ENCODE data around the gene MRPS24.
A peak's percentile ranks its signal among the peaks of the same experiment; 100 is the strongest.
"Not testable (repeated sequence)": the region's sequence is repeated elsewhere in the genome, so short reads cannot be mapped to it uniquely, and the experiment has no call there.

MRPS24 gene

DNA sequence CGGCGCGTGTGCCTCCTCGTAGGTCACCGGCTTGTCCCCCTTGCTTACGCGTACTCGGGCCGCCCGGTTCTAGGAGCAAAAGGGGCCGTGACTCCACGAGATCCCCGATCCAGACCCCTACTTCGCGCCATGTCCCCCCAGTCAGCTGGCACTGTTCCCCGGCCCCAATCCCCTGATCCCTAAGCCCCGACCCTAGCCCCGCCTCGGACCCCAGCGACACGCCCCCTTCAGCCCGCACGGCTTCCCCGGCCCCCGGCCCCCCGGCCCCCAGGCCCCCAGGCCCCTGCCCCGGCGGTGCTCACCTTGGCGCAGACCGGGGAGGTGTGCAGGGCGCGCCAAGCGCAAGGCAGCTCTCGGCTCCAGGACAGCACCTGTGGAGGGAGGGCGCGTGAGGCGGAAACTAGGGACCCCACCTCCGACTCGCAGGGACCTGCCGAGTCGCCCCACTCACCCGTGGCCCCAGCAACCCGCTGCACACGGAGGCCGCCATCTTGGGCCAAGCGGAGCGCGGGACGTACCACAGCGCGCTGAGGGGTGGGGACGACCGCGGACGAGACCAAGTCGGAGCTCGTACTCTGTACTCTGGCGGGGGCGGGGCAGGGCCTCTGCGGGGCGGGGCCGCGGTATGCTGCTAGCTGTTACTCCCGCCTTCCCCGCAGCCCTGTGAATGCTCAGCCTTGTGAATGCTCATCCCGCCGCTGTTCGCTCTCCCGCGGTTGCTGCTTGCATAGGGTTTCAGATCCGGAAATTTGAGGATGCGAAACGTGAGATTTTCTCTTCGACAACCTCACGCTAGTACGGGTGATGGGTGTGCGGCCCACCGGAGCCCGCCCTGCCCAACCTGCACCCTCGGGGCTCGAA lies at the start of gene MRPS24:
TSS of gene MRPS24 (minus strand) at position 512 of the 861 bp plus-strand sequence. CDS start at position 490, 22 bp downstream.
- Mint-ChIP-seq H3K9me3 (no peaks in the 10 kb centered on the region), H3K4me3 (peak within 1 kb of the TSS; percentile 83)

DNA sequence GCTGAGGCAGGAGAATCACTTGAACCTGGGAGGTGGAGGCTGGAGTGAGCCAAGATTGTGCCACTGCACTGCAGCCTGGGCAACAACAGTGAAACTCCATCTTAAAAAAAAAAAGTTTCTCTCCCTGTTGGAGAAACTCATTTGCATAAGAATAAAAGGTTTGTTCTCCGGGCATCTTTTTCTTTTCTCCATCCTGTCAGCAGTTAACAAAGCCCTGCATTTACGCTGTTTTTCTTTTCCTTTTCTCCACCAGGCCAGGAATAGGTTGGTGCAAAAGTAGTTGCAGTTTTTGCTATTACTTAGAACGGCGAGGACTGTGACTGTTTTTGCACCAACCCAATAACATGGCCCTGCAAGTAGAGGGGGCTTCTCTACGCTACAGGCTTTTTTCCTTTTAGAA lies 46.6 kb upstream of the MRPS24 start:
- Mint-ChIP-seq H3K27ac (no peak overlapping the region), H3K4me1 (ENCODE audit: low read depth) (no peaks in the 10 kb centered on the region), H3K4me3 (no peak overlapping the region), H3K9me3 (no peaks in the 10 kb centered on the region), H3K27me3 (no peaks in the 10 kb centered on the region), H3K36me3 (ENCODE audit: low read depth) (peaks cover 25% of the 10 kb centered on the region)
- DNase-seq: no peak

More for the DNA sequence above, at the start of gene MRPS24:
- H3K27me3 Mint-ChIP-seq: no peaks in the 10 kb centered on the region
- DNase-seq: peak; percentile 96
- H3K36me3 Mint-ChIP-seq (ENCODE audit: low read depth): peaks cover 41% of the 10 kb centered on the region
- H3K27ac Mint-ChIP-seq: peak within 1 kb of the TSS; percentile 95
- H3K4me1 Mint-ChIP-seq (ENCODE audit: low read depth): peaks cover 35% of the 10 kb centered on the region

DNA sequence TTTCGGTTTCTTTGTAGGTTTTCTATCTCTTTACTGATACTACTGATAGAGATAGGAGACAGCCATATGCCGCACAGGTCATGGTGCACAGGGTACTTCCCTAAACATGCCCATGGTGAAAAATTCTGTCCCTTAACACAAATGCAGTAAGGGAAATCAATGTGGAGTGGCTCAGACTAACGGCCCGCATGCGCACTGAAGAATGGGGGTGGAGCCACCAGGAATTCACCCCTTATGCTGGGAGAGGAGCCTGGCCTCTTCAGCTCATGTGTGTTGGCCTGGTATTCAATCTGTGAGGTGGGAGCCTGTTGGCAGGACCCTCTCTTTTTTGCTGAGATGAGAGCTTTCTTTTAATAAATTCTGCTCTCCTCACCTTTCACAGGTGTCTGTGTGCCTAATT lies 45.5 kb upstream of the MRPS24 start:
- H3K27me3 Mint-ChIP-seq: no peaks in the 10 kb centered on the region
- no peak for DNase-seq
- H3K36me3 Mint-ChIP-seq (ENCODE audit: low read depth): peaks cover 24% of the 10 kb centered on the region
- no peak overlapping the region for H3K27ac Mint-ChIP-seq
- no peaks in the 10 kb centered on the region for H3K9me3 Mint-ChIP-seq
- no peaks in the 10 kb centered on the region for H3K4me1 Mint-ChIP-seq (ENCODE audit: low read depth)
- no peak overlapping the region for H3K4me3 Mint-ChIP-seq

DNA sequence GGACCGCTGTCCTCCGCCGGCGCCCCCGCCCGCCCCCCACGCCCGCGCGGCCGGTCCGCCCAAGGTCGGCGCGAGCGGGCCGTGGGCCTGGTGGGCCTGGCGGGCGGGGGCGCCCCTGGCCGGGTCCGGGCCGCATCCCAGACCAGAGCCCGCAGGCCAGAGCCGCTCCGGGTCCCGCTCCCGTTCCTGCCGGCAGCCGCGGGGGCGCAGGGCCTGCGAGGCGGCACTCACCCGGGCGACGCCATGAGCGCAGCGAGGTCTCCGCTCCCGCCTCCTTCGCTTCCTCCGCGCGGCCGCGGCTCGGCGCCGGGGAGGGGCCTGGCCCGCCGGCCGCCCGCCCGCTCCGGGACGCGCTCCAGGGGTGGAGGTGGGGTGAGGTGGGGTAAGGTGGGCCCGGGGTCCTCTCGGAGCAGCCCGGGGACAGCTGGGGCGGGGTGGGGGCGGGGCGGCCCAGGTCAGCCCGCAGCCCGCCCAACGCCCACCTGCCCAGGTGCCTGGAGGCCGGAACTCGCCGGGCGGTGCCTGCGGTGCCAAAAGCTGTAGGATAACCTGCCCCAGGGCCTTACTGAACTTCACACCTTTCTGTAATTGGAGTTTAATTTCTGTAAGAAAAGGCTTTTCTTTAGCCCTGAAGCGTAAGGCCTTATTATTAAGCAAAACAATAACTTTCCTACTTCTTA lies 37.2 kb upstream of the MRPS24 start, which contains the start of gene URGCP:
TSS of gene URGCP (minus strand) at position 266 of the 680 bp plus-strand sequence. CDS start at position 245, 21 bp downstream.
- peak; percentile 76 for DNase-seq

DNA sequence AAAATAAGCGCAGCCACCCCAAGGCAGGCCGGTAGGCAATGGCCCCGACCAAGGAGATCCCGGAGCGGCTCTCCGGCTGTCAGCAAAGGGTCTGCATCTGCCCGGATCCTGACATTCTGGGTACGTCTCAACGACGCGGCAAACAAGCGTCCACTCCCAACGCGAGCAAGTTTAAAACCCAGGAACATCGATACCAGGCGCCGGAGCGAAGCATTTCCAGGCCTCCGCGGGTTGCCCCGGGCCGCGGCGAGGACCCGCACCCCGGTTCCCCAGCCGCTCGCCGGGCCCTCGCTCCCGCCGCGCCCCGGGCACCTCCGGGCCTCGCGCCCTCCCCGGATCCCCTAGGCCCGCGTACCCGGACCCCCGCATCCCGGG lies 36.6 kb upstream of the MRPS24 start:
- peak overlapping the region; percentile 93 for H3K4me3 Mint-ChIP-seq
- H3K36me3 Mint-ChIP-seq (ENCODE audit: low read depth): peaks cover 10% of the 10 kb centered on the region
- H3K27me3 Mint-ChIP-seq: no peaks in the 10 kb centered on the region
- H3K27ac Mint-ChIP-seq: peak overlapping the region; percentile 96
- no peaks in the 10 kb centered on the region for H3K9me3 Mint-ChIP-seq
- DNase-seq: peak; percentile 64
- H3K4me1 Mint-ChIP-seq (ENCODE audit: low read depth): peaks cover 41% of the 10 kb centered on the region

More for the DNA sequence above, 37.2 kb upstream of the MRPS24 start, which contains the start of gene URGCP:
- H3K4me3 Mint-ChIP-seq: peak within 1 kb of the TSS; percentile 93
- H3K27ac Mint-ChIP-seq: peak within 1 kb of the TSS; percentile 96
- no peaks in the 10 kb centered on the region for H3K27me3 Mint-ChIP-seq
- H3K4me1 Mint-ChIP-seq (ENCODE audit: low read depth): peaks cover 39% of the 10 kb centered on the region
- H3K9me3 Mint-ChIP-seq: no peaks in the 10 kb centered on the region
- peaks cover 10% of the 10 kb centered on the region for H3K36me3 Mint-ChIP-seq (ENCODE audit: low read depth)

DNA sequence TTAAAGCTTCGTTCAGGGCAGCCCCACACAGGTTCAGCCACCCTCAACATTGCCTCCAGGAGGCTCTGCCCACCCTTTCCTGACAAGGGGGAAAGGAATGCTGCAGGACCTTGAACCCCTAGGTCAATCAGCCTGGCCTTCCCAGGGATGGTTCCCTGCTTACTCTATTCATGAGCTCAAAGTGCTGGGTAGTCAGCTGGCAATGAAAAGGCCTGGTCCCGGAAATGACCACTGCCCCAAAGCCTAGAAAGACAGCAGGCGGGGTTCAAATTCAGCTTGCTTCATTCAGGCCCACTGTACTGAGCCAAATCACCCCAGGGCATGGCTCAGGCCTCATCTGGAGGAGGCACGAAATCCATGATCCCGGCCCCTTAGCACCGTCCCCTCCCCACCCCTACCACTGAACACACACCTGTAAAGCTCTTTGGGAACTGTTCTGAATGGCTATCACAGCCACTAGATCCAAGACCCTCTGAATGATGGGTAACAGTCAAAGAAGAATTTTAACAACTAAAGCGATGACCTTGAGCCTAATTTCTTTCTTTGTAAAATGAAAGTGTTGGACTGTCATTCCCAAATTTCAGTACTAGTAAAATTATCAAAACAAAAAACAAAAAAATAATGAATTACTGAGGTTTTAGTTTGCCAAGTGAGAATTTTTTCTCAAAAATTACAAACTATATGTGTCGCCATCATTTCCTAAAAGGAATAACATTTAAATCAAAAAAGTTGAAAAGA lies 36.1 kb upstream of the MRPS24 start:
- Mint-ChIP-seq H3K36me3 (ENCODE audit: low read depth) (peaks cover 11% of the 10 kb centered on the region), H3K27me3 (no peaks in the 10 kb centered on the region), H3K4me3 (peak overlapping the region; percentile 93), H3K9me3 (no peaks in the 10 kb centered on the region), H3K4me1 (ENCODE audit: low read depth) (peaks cover 43% of the 10 kb centered on the region), H3K27ac (peak overlapping the region; percentile 96)
- DNase-seq: no peak

DNA sequence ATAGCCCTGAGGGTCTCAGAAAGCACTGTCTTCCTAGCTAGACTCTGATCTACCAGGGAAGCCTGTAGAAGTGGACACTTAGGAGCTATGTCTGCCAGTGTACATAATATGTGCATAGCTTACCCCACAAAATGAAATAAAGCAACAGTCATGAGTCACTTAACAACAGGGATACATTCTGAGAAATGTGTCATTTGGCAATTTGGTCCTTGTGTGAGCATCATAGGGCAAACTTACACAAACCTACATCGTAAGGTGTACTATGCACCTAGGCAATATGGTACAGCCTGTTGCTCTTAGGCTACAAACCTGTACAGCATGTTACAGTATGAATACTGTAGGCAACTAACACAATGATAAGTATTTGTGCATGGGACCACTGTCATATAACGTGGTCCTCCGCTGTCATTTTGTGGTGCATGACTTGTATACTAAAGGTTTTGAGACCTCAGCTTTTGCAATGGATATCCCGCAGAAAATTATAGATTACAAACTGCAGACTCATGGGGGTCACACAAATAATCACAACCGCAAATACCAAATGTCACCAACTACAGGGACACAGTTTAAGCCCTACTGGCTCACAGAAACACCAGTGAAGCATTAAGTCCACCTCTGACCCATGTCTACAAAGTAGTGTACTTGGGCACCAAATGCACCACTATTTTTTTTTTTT lies 35.4 kb upstream of the MRPS24 start:
- Mint-ChIP-seq H3K27me3 (no peaks in the 10 kb centered on the region), H3K36me3 (ENCODE audit: low read depth) (peaks cover 11% of the 10 kb centered on the region), H3K9me3 (no peaks in the 10 kb centered on the region), H3K4me1 (ENCODE audit: low read depth) (peaks cover 43% of the 10 kb centered on the region), H3K4me3 (peak overlapping the region; percentile 93), H3K27ac (peak overlapping the region; percentile 96)
- DNase-seq: no peak

DNA sequence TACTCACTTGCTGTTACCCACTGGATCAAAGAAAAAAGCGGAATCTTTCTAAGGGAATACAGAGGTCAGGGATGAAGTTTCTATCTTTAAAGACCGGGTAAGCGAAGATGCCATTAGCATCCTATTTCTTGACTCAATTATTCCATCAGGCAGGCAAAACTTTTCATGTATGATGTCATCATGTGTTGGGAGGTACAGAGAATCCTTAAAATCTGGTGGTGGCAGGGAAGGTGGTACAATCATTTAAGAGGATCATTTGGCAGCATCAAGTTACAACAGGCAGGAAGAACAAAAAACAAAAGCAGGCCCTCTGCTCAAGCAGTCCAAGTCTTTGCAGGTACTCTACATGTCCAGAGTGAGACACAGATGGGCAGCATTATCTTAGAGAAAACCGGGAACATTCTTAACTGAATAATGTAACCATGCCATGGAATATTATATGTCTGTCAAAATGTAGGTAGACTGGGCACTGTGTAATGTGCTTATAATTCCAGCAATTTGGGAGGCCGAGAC lies 33.3 kb upstream of the MRPS24 start:
- Mint-ChIP-seq H3K9me3 (no peaks in the 10 kb centered on the region), H3K4me3 (no peak overlapping the region), H3K4me1 (ENCODE audit: low read depth) (peaks cover 43% of the 10 kb centered on the region), H3K27ac (no peak overlapping the region), H3K36me3 (ENCODE audit: low read depth) (peaks cover 11% of the 10 kb centered on the region), H3K27me3 (no peaks in the 10 kb centered on the region)
- DNase-seq: no peak

DNA sequence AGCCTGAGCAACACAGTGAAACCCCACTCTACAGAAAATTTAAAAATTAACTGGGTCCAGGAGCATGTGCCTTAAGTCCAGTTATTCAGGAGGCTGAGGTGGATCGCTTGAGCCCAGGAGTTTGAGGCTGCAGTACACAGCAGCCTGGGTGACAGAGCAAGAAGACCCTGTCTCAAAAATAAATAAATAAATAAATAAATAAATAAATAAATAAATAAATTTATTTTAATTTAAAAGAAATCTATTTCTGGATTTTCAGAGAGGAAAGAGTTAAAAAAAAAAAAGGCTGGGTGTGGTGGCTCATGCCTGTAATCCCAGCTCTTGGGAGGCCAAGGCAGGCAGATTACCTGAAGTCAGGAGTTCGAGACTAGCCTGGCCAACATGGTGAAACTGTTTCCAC lies 29.3 kb upstream of the MRPS24 start:
- not testable (repeated sequence) for H3K9me3 Mint-ChIP-seq, H3K27ac Mint-ChIP-seq, DNase-seq, H3K27me3 Mint-ChIP-seq, H3K4me3 Mint-ChIP-seq
- H3K36me3 Mint-ChIP-seq (ENCODE audit: low read depth): peaks cover 30% of the 10 kb centered on the region
- H3K4me1 Mint-ChIP-seq (ENCODE audit: low read depth): peaks cover 28% of the 10 kb centered on the region

DNA sequence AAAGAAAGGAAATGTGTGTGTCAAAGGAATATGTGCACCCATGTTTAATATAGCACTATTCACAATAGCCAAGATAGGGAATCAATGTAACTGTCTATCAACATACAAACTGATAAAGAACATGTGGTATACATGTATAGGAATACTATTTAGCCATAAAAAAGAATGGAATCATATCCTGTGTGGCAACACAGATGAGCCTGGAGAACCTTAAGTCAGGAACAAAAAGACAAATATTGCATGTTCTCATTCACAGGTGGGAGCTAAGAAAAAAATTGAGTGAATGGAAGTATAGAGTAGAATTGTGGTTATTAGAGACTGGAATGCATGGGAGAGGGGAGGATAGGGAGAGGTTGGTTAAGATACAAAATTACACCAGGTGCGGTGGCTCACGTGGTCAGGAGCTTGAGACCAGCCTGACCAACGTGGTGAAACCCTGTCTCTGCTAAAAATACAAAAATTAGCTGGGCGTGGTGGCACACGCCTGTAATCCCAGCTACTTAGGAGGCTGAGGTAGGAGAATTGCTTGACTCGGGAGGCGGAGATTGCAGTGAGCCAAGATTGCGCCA lies 26.6 kb upstream of the MRPS24 start:
- no peak for DNase-seq
- Mint-ChIP-seq H3K27me3 (no peaks in the 10 kb centered on the region), H3K27ac (no peak overlapping the region), H3K4me3 (no peak overlapping the region), H3K9me3 (no peaks in the 10 kb centered on the region), H3K36me3 (ENCODE audit: low read depth) (peaks cover 25% of the 10 kb centered on the region), H3K4me1 (ENCODE audit: low read depth) (peaks cover 31% of the 10 kb centered on the region)

DNA sequence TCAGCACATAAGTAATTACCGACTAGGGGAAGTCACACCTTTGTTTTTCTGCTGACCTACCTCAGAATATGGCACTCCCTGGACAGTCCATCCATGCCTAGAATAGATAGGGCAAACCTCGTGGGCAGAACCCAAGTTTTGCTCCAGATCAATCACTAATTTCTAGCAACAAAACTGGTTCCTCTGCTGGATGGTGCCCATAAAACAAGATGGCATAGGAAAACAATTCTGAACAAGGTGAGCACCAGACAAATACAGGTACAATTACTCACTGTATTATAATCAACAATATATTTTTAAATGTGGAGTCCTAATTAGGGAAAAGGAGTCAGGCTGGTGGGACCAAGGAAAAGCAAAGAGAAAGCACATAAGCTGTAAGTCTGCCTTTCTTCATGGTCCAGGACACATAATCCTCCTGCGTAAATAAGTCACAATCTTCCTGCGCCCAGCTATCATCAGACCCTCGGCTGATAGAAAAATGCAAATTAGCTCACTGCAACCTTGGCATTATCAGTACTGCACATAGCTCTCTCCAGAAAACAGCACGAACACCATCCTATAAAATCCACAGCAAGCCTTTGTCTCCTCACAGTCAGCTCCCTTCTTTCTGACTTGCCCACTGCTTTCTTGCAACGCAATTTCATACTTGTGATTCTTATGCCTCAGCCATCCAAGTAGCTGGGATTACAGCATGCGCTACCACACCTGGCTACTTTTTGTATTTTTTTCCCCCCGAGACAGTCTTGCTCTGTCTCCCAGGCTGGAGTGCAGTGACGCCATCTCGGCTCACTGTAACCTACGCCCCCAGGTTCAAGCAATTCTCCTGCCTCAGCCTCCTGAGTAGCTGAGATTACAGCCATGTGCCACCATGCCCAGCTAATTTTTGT lies 22.0 kb upstream of the MRPS24 start:
- H3K27me3 Mint-ChIP-seq: no peaks in the 10 kb centered on the region
- DNase-seq: no peak
- no peak overlapping the region for H3K4me3 Mint-ChIP-seq
- H3K4me1 Mint-ChIP-seq (ENCODE audit: low read depth): peaks cover 49% of the 10 kb centered on the region
- no peaks in the 10 kb centered on the region for H3K9me3 Mint-ChIP-seq
- peaks cover 23% of the 10 kb centered on the region for H3K36me3 Mint-ChIP-seq (ENCODE audit: low read depth)
- no peak overlapping the region for H3K27ac Mint-ChIP-seq

DNA sequence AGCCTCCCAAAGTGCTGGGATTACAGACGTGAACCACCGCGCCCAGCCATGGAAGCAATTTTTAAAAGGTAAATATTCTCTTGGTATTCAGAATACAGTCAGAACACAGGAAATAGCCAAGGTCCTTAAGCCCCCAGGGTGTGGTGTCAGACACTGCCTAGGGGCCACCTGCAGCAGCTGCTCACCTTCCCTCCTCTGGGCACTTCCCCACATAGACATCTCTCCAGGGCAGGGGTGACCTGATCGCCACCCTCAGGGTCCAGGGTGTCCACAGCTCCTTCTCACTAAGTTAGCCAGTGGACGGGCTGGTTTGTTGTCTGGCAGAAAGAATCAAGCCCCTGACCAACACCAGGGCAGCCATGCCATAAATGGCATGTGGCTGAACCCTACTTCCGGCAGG lies 21.2 kb upstream of the MRPS24 start:
- Mint-ChIP-seq H3K4me1 (ENCODE audit: low read depth) (peaks cover 47% of the 10 kb centered on the region), H3K4me3 (no peak overlapping the region)

More for the DNA sequence above, 21.2 kb upstream of the MRPS24 start:
- DNase-seq: no peak
- H3K9me3 Mint-ChIP-seq: no peaks in the 10 kb centered on the region
- no peak overlapping the region for H3K27ac Mint-ChIP-seq
- H3K27me3 Mint-ChIP-seq: no peaks in the 10 kb centered on the region
- peaks cover 24% of the 10 kb centered on the region for H3K36me3 Mint-ChIP-seq (ENCODE audit: low read depth)
